NOMO-1 (cell line): Measurements from ENCODE around the gene DLGAP1.

Experiments used
- DNase-seq, 2 experiments: peaks; one replicate each; lab custom pipeline; 2025; ENCODE audit not compliant: unreplicated experiment in 2 of 2; lab: John Stamatoyannopoulos, UW

Gene DLGAP1

DNA sequence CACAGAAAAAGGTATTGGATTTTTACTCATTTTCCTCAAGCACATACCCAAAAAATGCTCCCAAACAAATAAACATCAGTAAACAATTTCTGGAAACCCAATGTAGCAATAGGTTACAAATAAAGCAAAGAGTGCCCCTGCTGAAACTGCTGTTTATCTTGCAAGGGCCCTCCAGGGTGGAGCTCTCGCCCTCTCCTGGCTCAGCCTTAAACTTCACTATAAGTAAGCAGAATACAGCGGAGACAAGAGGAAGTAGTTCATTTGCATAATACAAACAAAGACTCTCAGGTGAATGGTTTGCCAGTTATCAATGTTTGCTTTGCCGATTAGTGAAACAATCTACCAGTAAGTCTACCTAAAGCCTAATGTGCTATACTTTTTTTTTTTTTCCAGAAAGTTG, 437.6 kb downstream of the DLGAP1 start:
- DNase-seq = peak in 1 of 2 experiments; percentile 24

DNA sequence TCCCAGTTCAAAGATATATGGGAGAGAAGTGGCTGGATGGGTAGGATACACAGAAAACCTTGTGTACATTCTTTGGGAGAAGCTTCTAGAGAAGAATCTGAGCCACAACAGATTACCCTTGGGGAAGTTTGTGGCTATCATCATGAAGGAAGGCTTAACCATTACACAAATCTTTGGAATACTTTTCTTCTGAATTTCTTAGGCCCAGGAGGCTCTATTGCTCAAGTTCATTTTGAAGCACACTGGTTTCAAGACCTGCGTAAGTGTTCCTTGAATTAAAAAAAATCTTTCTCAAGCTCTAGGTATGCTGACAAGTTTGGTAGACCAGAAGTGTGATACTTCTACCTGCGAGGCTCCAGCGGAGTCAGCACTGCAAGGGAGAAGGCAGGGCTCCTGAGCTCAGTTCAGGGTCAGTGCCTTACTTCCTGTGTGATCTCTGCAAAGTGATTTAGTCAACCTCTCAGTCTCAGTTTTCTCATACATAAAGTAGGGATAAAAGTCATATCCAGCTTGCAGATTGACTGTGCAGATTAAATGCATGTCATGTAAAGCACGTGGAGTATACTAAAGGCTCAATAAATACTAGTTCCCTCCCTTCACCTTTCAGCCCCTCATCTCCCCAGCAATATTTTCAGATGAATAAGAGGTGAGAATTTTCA, 438.6 kb downstream of the DLGAP1 start:
- no peak for DNase-seq

GRCh38 chr18:4007846-4008245, 447.3 kb downstream of the DLGAP1 start:
- DNase-seq = no peak

DNA sequence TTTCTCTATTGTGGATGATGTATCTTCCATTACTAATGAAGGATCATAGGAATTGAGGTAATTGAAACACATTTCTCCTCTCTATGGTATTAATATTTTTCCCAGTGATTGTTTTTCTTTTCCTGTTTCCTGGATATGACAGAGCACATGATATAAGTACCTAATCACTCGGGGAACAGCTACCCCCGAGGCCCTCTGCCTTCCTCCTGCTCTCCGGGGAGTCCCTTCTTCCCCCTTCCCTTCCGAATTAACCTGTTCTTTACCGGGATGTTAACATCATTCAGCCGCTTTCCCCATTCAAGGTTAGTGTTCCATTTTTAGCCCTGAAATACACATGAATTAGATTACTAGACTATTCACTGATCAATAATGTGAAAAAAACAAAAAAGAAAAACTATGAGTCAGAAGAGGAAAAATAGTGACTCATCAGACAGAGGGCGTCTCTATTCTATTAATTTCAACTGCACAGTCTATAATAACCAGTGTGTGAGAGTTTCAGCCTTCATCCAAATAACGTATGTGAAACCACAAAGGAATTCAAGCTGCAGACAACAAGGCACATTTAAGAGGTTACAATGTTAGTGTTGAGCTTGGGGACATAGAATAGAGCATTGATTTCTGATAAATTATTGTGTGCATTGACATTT, 450.8 kb downstream of the DLGAP1 start:
- no peak for DNase-seq

- peak in 1 of 2 experiments; percentile 51 for DNase-seq
Measured at GRCh38 chr18:3998698-3999333, 456.3 kb downstream of the DLGAP1 start.

GRCh38 chr18:3995476-3996102, 459.5 kb downstream of the DLGAP1 start:
- DNase-seq = peak; percentile 23 to 72

DNA sequence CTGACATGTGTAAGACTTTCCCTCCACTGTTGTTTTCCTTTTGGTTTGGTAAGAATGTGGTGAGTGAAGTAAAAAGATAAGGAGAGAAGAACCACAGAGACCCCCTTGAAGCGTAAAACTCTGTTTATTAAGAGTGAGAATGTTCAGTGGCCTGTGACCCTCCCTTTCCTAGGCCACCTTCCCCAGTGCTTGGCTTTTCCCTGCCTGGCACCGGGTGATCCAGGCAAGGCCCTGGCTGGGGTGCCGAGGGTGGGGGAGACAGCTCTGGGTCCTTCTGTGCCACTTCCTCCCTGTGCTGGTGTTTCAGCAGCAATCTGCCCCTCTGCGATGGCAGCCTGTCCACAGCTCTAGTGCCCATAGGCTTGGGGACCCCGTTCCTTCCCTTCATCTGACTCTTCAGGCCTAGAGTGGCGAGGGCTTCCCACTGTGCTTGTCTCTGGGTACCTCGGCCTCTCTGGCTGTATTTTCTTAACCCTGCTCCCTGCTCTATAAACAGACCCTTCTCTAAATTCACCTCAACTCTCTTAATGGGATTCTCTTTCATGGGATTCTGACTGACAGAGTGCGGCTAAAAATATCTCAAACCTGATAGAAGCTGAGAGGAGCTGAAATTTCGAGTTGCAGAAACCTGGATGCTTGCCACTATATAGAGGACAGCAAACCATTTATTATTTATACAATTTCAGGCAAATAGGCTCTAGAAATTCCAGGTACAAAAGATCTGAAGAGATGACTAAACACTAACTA, 461.0 kb downstream of the DLGAP1 start:
- no peak for DNase-seq

GRCh38 chr18:3985664-3986063, 469.4 kb downstream of the DLGAP1 start:
- no peak for DNase-seq

DNA sequence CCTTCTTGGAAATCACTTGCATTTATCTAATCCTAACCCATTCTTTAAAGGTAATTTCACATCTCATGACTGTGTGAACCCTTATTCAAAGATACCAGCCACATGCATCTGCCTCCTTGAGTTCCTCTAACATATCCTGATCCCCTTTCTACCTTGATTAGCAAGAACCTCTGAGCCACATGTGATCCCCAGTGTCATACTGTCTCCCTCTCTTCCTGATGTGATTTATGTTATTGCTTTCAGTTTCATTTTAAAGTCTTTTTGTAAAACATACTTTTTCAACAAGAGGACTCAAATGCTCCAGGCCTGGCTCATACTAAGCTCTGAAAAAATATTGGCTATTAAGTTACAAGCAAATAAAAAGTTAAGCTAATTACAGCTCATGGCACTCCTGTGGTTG, 470.1 kb downstream of the DLGAP1 start:
- DNase-seq = peak in 1 of 2 experiments; percentile 5

GRCh38 chr18:3984163-3984757, 470.8 kb downstream of the DLGAP1 start:
- no peak for DNase-seq

DNA sequence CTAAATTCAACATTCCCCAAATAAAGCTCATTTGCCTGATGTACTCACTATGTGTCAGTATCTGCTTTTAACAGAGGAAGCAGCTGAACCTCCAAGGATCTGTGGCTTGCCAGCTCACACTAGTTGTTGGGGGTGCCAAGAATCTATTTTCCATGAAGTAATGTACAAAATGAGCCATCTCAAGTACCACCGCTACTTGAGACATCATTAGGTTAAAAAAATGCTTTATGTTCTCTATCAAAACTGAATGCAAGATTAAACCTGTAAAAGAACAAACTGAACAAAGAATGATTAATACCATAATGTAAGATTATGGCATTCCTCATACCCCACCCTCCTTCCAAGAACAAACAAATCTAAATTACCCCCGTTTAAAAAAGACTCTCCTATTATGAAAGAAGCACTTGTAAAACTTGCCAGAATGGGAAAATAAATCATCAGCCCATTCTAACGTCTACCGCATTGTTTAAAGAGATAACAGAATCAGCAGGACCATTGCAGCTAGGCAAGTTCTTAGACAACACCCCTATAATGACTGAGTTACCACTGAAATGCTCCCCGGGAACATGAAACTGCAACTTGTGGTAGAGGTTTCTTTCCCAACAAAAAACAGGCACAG, 471.6 kb downstream of the DLGAP1 start:
- DNase-seq = no peak

DNA sequence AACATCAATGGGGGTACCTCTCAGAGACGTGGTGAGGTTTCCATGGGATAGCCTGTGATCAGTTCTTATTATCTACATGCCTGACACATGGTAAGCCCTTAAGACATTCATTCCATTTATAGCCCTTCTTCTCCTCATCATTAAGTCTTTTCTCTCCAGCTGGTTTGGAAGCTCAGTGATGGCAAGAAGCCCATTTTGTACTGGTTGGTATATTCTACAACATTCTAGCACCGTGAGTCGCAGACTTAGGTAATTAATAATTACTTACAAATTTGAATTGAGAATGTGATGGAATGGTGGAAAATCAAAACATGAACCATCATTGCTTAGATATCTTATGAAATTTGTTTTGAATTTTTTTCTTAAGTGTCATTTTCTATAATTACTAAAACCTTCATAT, 472.6 kb downstream of the DLGAP1 start:
- no peak for DNase-seq

GRCh38 chr18:3979024-3979423, 476.1 kb downstream of the DLGAP1 start:
- no peak for DNase-seq

- no peak for DNase-seq
Measured at GRCh38 chr18:3973191-3973850, 481.8 kb downstream of the DLGAP1 start.

- DNase-seq = no peak
Measured at GRCh38 chr18:3972291-3972930, 482.7 kb downstream of the DLGAP1 start.

DNA sequence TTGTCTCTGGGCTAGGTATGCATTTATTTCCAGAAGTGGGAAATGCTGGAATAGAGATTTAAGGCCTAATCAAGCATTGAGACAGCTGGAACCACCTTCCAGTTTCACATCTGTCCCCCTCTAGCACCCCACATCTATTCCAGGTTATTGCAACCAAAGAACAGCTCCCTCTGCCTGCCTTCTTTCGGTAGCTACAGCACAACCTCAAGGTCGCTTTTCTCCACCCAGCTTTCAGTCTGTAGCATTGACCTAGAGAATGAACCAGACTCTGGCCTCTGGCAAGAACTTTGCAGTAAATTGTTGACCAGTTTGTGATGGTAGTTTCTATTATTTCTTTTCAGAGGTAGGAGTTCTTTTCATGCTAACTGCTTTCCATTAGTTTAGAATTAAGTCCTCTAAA, 484.2 kb downstream of the DLGAP1 start:
- DNase-seq = no peak

DNA sequence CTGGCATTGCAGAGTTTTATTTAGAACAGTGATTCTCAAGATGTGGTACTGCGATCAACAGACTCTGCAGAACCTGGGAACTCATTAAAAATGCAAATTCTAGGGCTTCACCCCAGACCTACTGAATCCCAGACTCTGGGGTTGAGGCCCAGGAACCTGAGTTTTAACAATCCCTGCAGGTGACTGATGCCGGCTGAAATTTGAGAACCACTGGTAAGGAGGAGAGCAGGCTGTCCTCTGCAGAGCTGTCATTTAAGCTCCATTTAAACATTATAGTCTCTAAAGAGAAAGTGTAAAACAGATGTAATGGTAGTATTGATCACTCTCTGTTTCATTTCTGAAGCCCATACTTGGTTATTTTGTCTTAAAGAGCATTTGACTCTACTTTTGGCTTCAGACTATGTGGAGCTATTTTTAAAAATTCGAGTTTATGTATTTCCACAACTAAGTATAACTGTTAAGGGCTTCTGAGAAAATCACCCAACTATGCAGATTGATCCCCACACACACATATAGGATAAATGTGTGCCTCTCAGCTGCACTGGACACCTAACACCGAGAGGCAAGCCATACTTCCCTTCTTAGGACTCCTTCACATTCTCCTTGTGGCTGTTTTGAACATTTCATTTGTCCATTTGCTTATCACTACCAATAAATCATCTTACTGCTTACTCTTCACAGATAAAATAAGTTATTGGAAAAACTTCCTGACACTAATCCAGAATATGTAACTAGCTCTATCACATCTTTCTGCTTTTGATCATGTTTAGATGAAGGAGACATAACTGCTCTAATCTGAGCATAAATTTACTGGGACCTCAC, 487.5 kb downstream of the DLGAP1 start:
- no peak for DNase-seq

DNA sequence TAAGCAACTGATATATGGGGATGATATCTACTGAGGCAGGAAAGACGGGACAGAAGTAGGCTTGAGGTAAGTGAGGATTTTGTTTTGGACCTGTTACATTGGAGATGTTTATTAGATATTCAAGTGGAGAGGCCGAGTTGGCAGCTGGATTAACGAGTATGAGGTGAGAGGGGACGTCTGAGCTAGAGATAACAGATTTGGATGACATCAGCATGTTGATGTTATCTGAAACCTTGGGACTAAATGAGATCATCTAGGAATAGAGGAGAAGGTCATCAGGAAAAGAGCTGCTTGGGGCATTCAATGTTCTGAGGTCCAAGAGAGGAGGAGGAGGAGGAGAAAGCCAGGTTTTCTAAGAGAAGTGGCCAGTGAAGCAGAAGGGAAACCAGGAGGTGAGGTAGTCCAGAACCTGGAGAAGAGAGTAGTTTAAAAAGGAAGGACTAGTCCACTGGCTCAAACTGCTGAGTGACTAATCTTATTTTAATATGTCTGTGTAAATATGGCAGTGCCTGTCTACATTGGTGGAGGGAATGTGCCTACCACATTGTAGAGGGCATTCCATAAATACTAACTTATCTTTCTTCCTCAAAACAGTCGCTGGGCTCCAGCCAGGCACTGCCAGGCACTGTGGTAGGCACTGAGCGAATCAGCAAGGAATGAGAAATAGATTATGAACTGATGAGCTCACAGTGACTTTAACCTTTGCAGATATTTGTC, 488.3 kb downstream of the DLGAP1 start:
- DNase-seq = no peak
